BLaER1 (cell line): ENCODE measurements around the gene PDGFC.

ENCODE experiments used
- H3K27ac ChIP-seq: shearing (Covaris generic); formaldehyde crosslinking; 2 replicates; pipeline ENCODE4 v1.8.1; 2022
- H3K27me3 ChIP-seq: shearing (Covaris generic); formaldehyde crosslinking; 2 replicates; pipeline ENCODE4 v1.8.1; 2022
- H3K36me3 ChIP-seq: shearing (Covaris generic); formaldehyde crosslinking; 2 replicates; pipeline ENCODE4 v1.8.1; 2022
- H3K4me1 ChIP-seq: shearing (Covaris generic); formaldehyde crosslinking; 2 replicates; pipeline ENCODE4 v1.8.1; 2022
- H3K4me2 ChIP-seq: shearing (Covaris generic); formaldehyde crosslinking; 2 replicates; pipeline ENCODE4 v1.8.1; 2022
- H3K4me3 ChIP-seq: shearing (Covaris generic); formaldehyde crosslinking; 2 replicates; pipeline ENCODE4 v1.8.1; 2022
- H3K9ac ChIP-seq: shearing (Covaris generic); formaldehyde crosslinking; 2 replicates; pipeline ENCODE4 v1.8.1; 2022
- H3K9me3 ChIP-seq: shearing (Covaris generic); formaldehyde crosslinking; 2 replicates; pipeline ENCODE4 v1.8.1; 2022
- H4K20me1 ChIP-seq: shearing (Covaris generic); formaldehyde crosslinking; 2 replicates; pipeline ENCODE4 v1.8.1; 2022
- Cebpa-rat ChIP-seq: shearing (Covaris generic); IDR thresholded peaks from 2 replicates; pipeline ENCODE4 v1.8.1; 2022

Gene PDGFC

DNA sequence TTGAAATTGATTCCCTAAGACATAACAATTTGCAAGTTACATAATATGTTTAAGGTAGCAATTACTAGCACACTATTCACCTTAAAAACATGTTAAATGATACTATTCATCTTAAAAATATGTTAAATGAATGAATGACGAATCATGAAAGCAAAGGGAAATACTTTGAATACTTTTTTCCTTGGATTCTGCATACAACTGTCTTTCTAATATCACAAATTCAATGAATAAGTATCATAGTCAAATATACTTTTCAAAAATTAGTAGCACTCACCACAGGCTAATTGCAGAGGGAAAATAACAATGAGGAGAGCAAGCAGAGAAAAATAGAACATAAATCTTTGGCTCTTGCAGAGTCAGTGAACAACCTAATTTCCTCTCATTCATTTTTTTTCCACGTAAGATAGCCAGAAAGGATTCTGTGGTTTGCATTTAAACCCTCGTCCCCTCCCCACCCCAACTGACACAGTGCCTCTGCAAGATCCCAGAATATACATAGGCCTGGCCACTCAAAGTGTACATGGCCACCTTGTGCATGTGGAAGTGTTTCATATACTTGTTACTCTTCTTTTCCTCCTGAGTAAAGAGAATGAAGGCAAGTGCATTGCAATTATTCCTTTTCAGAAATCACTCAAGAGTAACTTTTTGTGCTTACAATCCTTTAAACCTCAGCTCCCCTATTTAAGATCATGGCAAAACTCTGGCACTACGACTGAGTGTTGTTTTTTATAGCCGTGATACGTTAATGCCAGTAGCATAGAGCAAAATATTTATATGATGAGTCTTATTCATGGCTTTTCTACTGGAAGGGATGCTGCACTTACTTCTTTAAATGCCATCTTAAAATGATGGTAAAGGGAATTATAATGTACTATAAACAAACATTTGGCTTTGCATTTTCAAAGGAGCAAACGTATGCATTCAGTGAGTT, 236.4 kb downstream of the PDGFC start:
- no peak overlapping the region for H3K9ac ChIP-seq
- no peaks in the 10 kb centered on the region for H3K36me3 ChIP-seq
- H3K4me3 ChIP-seq: no peak overlapping the region
- H3K4me2 ChIP-seq: no peak overlapping the region
- TF ChIP-seq Cebpa-rat: no peak
- H3K4me1 ChIP-seq: no peaks in the 10 kb centered on the region
- peaks cover 9% of the 10 kb centered on the region for H3K9me3 ChIP-seq
- H3K27ac ChIP-seq: no peak overlapping the region
- H3K27me3 ChIP-seq: no peaks in the 10 kb centered on the region
- H4K20me1 ChIP-seq: no peaks in the 10 kb centered on the region

GRCh38 chr4:156733582-156733981, 238.0 kb downstream of the PDGFC start:
- Histone ChIP-seq H3K9ac (no peak overlapping the region), H3K4me1 (no peaks in the 10 kb centered on the region), H3K27me3 (no peaks in the 10 kb centered on the region), H3K4me3 (no peak overlapping the region), H3K36me3 (no peaks in the 10 kb centered on the region), H3K4me2 (no peak overlapping the region), H3K27ac (no peak overlapping the region), H4K20me1 (no peaks in the 10 kb centered on the region), H3K9me3 (peaks cover 9% of the 10 kb centered on the region)
- TF ChIP-seq Cebpa-rat: no peak

DNA sequence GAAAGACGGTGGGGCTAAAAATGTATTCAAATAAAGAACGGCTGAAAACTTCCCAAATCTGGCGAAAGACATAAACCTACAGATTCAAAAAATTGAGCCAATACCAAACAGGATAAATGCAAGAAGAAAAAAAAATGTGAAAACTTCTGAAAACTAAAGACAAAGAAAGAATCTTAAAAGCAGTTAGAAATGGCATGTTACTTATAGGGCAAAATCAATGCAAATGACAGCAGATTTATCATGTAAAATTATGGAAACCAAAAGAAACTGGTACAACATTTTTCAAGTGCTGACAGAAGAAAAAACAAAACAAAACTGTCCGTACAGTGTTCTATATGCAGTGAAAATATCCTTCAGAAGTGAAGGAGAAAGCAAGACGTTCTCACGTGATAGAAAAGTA, 239.0 kb downstream of the PDGFC start:
- Histone ChIP-seq H3K4me1 (no peaks in the 10 kb centered on the region), H3K36me3 (no peaks in the 10 kb centered on the region), H3K4me2 (no peak overlapping the region), H3K27me3 (no peaks in the 10 kb centered on the region), H3K9me3 (peaks cover 6% of the 10 kb centered on the region), H3K9ac (no peak overlapping the region), H3K27ac (no peak overlapping the region), H4K20me1 (no peaks in the 10 kb centered on the region), H3K4me3 (no peak overlapping the region)
- no peak for TF ChIP-seq Cebpa-rat

GRCh38 chr4:156729416-156729815, 242.2 kb downstream of the PDGFC start:
- H3K4me3 ChIP-seq: no peak overlapping the region
- H3K27ac ChIP-seq: no peak overlapping the region
- H3K4me2 ChIP-seq: no peak overlapping the region
- no peak overlapping the region for H3K9ac ChIP-seq
- no peaks in the 10 kb centered on the region for H3K36me3 ChIP-seq
- H3K4me1 ChIP-seq: no peaks in the 10 kb centered on the region
- no peaks in the 10 kb centered on the region for H4K20me1 ChIP-seq
- no peaks in the 10 kb centered on the region for H3K27me3 ChIP-seq
- no peak for TF ChIP-seq Cebpa-rat
- H3K9me3 ChIP-seq: peaks cover 14% of the 10 kb centered on the region

- Histone ChIP-seq H3K36me3 (no peaks in the 10 kb centered on the region), H3K27ac (no peak overlapping the region), H3K9me3 (peaks cover 17% of the 10 kb centered on the region), H3K4me3 (no peak overlapping the region), H3K27me3 (no peaks in the 10 kb centered on the region), H4K20me1 (no peaks in the 10 kb centered on the region), H3K9ac (no peak overlapping the region), H3K4me1 (no peaks in the 10 kb centered on the region), H3K4me2 (no peak overlapping the region)
- TF ChIP-seq Cebpa-rat: no peak
Observed at GRCh38 chr4:156725257-156725656, 246.3 kb downstream of the PDGFC start.

DNA sequence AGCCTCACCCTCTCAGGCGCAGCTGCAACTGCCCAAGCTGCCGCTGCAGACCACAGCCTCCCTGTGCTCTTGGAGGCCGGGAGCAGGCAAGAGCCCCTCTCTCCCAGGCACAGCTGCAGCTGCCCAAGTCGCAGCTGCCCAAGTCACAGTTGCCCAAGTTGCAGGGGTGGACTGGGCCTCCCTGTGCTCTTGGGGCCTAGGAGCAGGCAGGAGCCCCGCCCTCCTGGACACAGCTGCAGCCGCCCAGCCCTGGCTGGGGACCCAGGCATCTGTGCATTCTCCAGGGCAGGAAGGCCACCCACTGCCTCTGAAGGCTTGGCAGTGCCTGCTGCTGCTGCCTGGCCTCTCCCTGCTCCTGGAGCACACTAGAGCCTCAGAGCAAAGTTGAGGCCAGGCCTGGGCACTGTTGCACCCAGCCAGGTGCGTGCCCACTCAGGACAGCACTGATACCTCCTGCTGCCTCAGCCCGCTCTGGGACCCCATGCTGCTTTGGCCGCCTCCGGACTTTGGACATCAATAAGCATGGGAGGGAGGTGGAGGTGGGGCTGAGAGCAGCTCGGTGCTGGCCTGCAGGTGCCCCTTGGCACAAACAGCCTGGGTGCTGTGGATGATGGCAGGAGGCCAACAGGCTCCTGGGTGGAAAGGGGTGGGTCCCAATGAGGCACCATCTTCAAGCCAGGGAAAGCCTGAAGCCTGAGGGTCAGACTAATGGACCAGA, 247.5 kb downstream of the PDGFC start:
- no peaks in the 10 kb centered on the region for H3K4me1 ChIP-seq
- no peaks in the 10 kb centered on the region for H3K27me3 ChIP-seq
- H3K4me2 ChIP-seq: no peak overlapping the region
- H3K9ac ChIP-seq: no peak overlapping the region
- H3K4me3 ChIP-seq: no peak overlapping the region
- H3K9me3 ChIP-seq: peaks cover 17% of the 10 kb centered on the region
- TF ChIP-seq Cebpa-rat: no peak
- no peak overlapping the region for H3K27ac ChIP-seq
- H4K20me1 ChIP-seq: no peaks in the 10 kb centered on the region
- no peaks in the 10 kb centered on the region for H3K36me3 ChIP-seq

DNA sequence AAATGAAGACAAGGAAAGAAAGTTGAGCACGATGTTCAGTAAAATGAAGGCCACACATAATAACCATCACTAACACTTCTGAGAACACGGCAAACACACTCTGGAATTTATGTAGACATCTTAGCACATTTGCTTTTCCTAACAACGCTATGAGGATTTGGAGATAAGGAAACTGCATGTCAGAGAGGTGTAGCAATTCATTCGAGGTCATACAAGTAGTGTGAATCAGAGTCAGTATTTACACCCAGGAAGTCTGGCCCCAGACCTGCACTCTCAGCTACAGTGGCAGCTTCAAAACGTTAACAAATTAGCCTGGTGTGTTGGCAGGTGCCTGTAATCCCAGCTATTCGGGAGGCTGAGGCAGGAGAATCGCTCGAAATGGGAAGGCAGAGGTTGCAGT, 253.4 kb downstream of the PDGFC start:
- no peaks in the 10 kb centered on the region for H3K36me3 ChIP-seq
- H3K4me2 ChIP-seq: no peak overlapping the region
- no peak overlapping the region for H3K27ac ChIP-seq
- no peaks in the 10 kb centered on the region for H3K27me3 ChIP-seq
- H3K4me3 ChIP-seq: no peak overlapping the region
- no peak overlapping the region for H3K9ac ChIP-seq
- H4K20me1 ChIP-seq: no peaks in the 10 kb centered on the region
- TF ChIP-seq Cebpa-rat: no peak
- H3K4me1 ChIP-seq: no peaks in the 10 kb centered on the region
- H3K9me3 ChIP-seq: no peaks in the 10 kb centered on the region

DNA sequence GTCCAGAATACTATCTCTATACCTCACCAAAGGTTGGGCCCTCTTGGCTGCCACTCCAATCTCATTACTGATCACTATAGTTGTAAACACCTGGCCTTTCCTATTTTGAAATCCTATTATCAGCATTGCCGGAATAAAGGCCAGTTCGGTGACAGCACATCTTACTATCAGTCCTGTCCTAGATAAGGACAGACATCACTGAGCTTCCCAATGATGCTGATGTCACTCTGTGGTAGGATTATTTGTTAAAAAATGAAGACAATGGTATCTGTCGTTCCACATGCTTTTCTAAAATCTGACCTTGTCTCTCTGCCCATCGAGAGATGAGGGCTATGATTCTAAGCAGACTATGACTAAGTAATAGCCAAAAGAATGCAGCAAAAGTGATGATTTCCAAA, 260.4 kb downstream of the PDGFC start:
- Histone ChIP-seq H3K36me3 (no peaks in the 10 kb centered on the region), H4K20me1 (no peaks in the 10 kb centered on the region), H3K27ac (no peak overlapping the region), H3K9me3 (no peaks in the 10 kb centered on the region), H3K9ac (no peak overlapping the region), H3K4me2 (no peak overlapping the region), H3K27me3 (no peaks in the 10 kb centered on the region), H3K4me1 (no peaks in the 10 kb centered on the region), H3K4me3 (no peak overlapping the region)
- TF ChIP-seq Cebpa-rat: no peak
